DOHH2 (cell line): ENCODE data around the gene DHRS9.

ENCODE experiments used
- H3F3A ChIP-seq: fragments of 200-600 bp; sonication (generic), shearing (Covaris generic); 2 replicates; pipeline ENCODE4 v1.6.0; 2016; ENCODE audit warnings: antibody characterized with exemption, mild to moderate bottlenecking; ENCODE audit not compliant: control insufficient read depth, insufficient read depth
- H3K27ac ChIP-seq: fragments of 200-600 bp; sonication (generic); 2 replicates; pipeline ENCODE4 v1.5.1; 2014; ENCODE audit warnings: low read depth, mild to moderate bottlenecking, low read length, moderate library complexity
- H3K27me3 ChIP-seq: fragments of 200-600 bp; sonication (generic); 2 replicates; pipeline ENCODE4 v1.6.1; 2014; ENCODE audit warnings: mild to moderate bottlenecking, low read length, mixed read lengths; ENCODE audit not compliant: control insufficient read depth
- H3K36me3 ChIP-seq: fragments of 200-600 bp; sonication (generic); 2 replicates; pipeline ENCODE4 v1.6.1; 2014; ENCODE audit warnings: mild to moderate bottlenecking, low read length, moderate library complexity, mixed read lengths; ENCODE audit not compliant: control insufficient read depth
- H3K4me1 ChIP-seq: fragments of 200-600 bp; sonication (generic); 2 replicates; pipeline ENCODE4 v1.6.1; 2014; ENCODE audit warnings: mild to moderate bottlenecking, low read length, mixed read lengths; ENCODE audit not compliant: control insufficient read depth
- H3K4me2 ChIP-seq: fragments of 200-600 bp; sonication (generic); 2 replicates; pipeline ENCODE4 v1.6.0; 2014; ENCODE audit warnings: mild to moderate bottlenecking, low read length, moderate library complexity
- H3K4me3 ChIP-seq: fragments of 200-600 bp; sonication (generic); 2 replicates; pipeline ENCODE4 v1.5.1; 2014; ENCODE audit warnings: mild to moderate bottlenecking, low read length, mixed read lengths
- H3K79me2 ChIP-seq: fragments of 200-600 bp; sonication (generic); 2 replicates; pipeline ENCODE4 v1.6.1; 2014; ENCODE audit warnings: mild to moderate bottlenecking, low read length, mixed read lengths; ENCODE audit not compliant: control insufficient read depth
- H3K9me2 ChIP-seq: fragments of 200-600 bp; sonication (generic); replicated peaks from 2 replicates; pipeline ENCODE4 v1.6.1; 2014; ENCODE audit warnings: mild to moderate bottlenecking, low read length, mixed read lengths; ENCODE audit not compliant: control insufficient read depth
- H3K9me3 ChIP-seq: fragments of 200-600 bp; sonication (generic); 2 replicates; pipeline ENCODE4 v1.6.1; 2014; ENCODE audit warnings: antibody characterized with exemption, low read length, mixed read lengths; ENCODE audit not compliant: control insufficient read depth, insufficient read depth
- H4K20me1 ChIP-seq: fragments of 200-600 bp; sonication (generic); 2 replicates; pipeline ENCODE4 v1.6.0; 2014; ENCODE audit warnings: low read depth, mild to moderate bottlenecking, antibody characterized with exemption, low read length, moderate library complexity; ENCODE audit not compliant: control insufficient read depth, insufficient read depth
- CTCF ChIP-seq: fragments of 200-600 bp; sonication (generic); IDR thresholded peaks from one replicate; pipeline ENCODE4 v1.5.1; 2014; ENCODE audit warnings: antibody characterized with exemption, mild to moderate bottlenecking, low read depth, low read length; ENCODE audit not compliant: poor library complexity, severe bottlenecking
- EZH2phosphoT487 ChIP-seq: fragments of 200-600 bp; sonication (generic); IDR thresholded peaks from 2 replicates; pipeline ENCODE4 v1.6.1; 2017; ENCODE audit warnings: borderline replicate concordance, mild to moderate bottlenecking, antibody characterized with exemption, low read length, moderate library complexity, mixed read lengths

Gene DHRS9

GRCh38 chr2:169027234-169027633 lies 42.1 kb upstream of the DHRS9 start:
- Histone ChIP-seq H3K4me1 (no peaks in the 10 kb centered on the region), H3K9me3 (no peaks in the 10 kb centered on the region), H4K20me1 (no peaks in the 10 kb centered on the region), H3K4me2 (no peak overlapping the region), H3K27ac (no peak overlapping the region), H3K4me3 (no peak overlapping the region), H3F3A (no peaks in the 10 kb centered on the region), H3K79me2 (no peaks in the 10 kb centered on the region), H3K27me3 (no peaks in the 10 kb centered on the region), H3K9me2 (no peaks in the 10 kb centered on the region), H3K36me3 (no peaks in the 10 kb centered on the region)
- TF ChIP-seq EZH2phosphoT487 (no peak), CTCF (no peak)

DNA sequence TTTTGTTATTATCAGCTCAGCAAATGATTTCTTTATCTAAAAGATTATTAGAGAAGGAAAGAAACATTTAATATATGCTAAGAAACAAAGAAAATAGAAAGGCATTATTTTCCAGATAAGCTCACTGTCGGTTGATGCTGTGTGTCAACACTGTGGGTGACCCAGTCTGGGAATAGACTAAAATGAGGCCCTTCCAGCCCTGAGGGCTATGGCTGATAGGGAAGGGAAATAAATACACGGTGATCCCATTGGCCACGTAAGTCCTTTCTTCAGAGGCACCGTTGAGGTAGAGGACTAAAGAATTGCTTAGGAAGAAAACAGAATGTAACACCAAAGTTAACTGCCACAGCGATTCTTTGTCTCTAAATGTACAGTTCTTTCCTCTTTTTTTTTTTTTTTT lies 40.0 kb upstream of the DHRS9 start:
- TF ChIP-seq CTCF (no peak), EZH2phosphoT487 (no peak)
- Histone ChIP-seq H3K4me1 (no peaks in the 10 kb centered on the region), H3K27me3 (no peaks in the 10 kb centered on the region), H3K4me3 (no peak overlapping the region), H3K27ac (no peak overlapping the region), H3K79me2 (no peaks in the 10 kb centered on the region), H3K9me2 (no peaks in the 10 kb centered on the region), H4K20me1 (no peaks in the 10 kb centered on the region), H3F3A (no peaks in the 10 kb centered on the region), H3K9me3 (no peaks in the 10 kb centered on the region), H3K36me3 (no peaks in the 10 kb centered on the region), H3K4me2 (no peak overlapping the region)

DNA sequence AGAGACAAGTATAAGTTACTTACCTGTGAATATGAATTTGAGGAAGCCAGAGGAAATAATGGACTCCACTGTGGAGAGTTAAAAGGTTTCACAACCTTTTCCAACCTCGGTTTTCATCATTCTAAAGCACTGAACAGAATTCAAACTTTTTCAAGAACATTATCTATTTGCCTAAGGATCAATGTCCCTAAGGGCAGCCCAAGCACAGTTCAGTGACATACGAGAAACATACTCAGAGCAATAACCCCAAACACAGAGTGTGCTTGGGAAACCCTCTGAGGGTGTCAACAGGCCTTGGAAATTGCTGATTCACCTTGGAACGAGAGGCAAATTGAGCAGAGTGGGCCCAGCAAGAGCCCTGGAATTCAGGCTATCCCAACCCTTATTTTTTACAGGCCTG lies 38.2 kb upstream of the DHRS9 start, which contains the start of gene ABCB11:
Gene ABCB11 (minus strand): TSS at position 123 of the 400 bp plus-strand sequence. CDS start 13,199 bp downstream, outside the sequence.
- H3K27ac ChIP-seq: no peak within 1 kb of the TSS
- H3K4me3 ChIP-seq: no peak within 1 kb of the TSS
- no peaks in the 10 kb centered on the region for H3K27me3 ChIP-seq
- TF ChIP-seq EZH2phosphoT487 (no peak), CTCF (no peak)
- H3K4me2 ChIP-seq: no peak within 1 kb of the TSS
- H3F3A ChIP-seq: no peaks in the 10 kb centered on the region
- no peaks in the 10 kb centered on the region for H3K9me3 ChIP-seq
- H4K20me1 ChIP-seq: no peaks in the 10 kb centered on the region
- no peaks in the 10 kb centered on the region for H3K79me2 ChIP-seq
- H3K9me2 ChIP-seq: no peaks in the 10 kb centered on the region
- no peaks in the 10 kb centered on the region for H3K36me3 ChIP-seq
- H3K4me1 ChIP-seq: no peaks in the 10 kb centered on the region
